Endothelial cell of umbilical vein (primary cell): ENCODE results near the gene SETD2. TPM values are rescaled to one million over a fixed set of nuclear protein-coding genes. Genes with fewer than 3 reads are reported as not detected.

Experiments
- BruUV-seq: library from RNA; stranded (reverse); fragments of 400-500 nt; replicated peaks from 2 replicates; lab custom pipeline; 2021; lab: Mats Ljungman, UMichigan
- CTCF ChIA-PET: fragments of 300-600, 350-600 bp; sonication (Branson Sonifier 250); formaldehyde crosslinking; loops from one replicate; lab custom pipeline; 2021; ENCODE audit warnings: antibody characterized with exemption, inconsistent platforms; lab: Charles Lee
- POLR2A ChIA-PET: fragments of 300-600, 350-600 bp; sonication (Branson Sonifier 250); formaldehyde crosslinking; loops from one replicate; lab custom pipeline; 2021; ENCODE audit warnings: antibody characterized with exemption, inconsistent platforms; lab: Charles Lee
- DNase-seq: peaks from one replicate; pipeline ENCODE4 v3.0.0-alpha.2; 2011; ENCODE audit warnings: low read depth, low spot score
- FAIRE-seq: peaks from 2 replicates; lab custom pipeline; 2011; peaks lifted over from hg19 to GRCh38; lab: Jason Lieb, UNC
- H2AFZ ChIP-seq: 2 replicates; pipeline ENCODE4 v1.6.0; 2012; ENCODE audit warnings: low read depth, low read length, control low read depth, inconsistent platforms
- H3K27ac ChIP-seq: 2 replicates; pipeline ENCODE4 v1.5.1; 2011; ENCODE audit warnings: low read depth, mild to moderate bottlenecking, control low read depth, low read length, moderate library complexity; ENCODE audit not compliant: insufficient read depth
- H3K27me3 ChIP-seq, 2 experiments: 2 replicates each; pipeline versions ENCODE4 v1.6.0 to v1.6.1; 2011; ENCODE audit warnings: low read length in 2 of 2, mixed read lengths in 1 of 2; ENCODE audit not compliant: control insufficient read depth in 2 of 2, insufficient read depth in 2 of 2
- H3K36me3 ChIP-seq, 2 experiments: 2 replicates in 1 of 2; 3 replicates in 1 of 2; pipeline ENCODE4 v1.5.1; 2011; ENCODE audit warnings: low read length in 2 of 2, mild to moderate bottlenecking in 1 of 2, moderate library complexity in 1 of 2; ENCODE audit not compliant: control insufficient read depth in 2 of 2, insufficient read depth in 2 of 2; ENCODE audit errors: extremely low read depth in 1 of 2
- H3K4me1 ChIP-seq: 3 replicates; pipeline ENCODE4 v1.5.1; 2011; ENCODE audit warnings: mild to moderate bottlenecking, low read length; ENCODE audit not compliant: control insufficient read depth, insufficient read depth; ENCODE audit errors: extremely low read depth
- H3K4me2 ChIP-seq: 2 replicates; pipeline ENCODE4 v1.6.1; 2011; ENCODE audit warnings: low read length, control low read depth, mixed read lengths; ENCODE audit not compliant: insufficient read depth
- H3K4me3 ChIP-seq, 3 experiments: fragments of 200-600 bp in 1 of 3; sonication (generic), shearing (Covaris generic) in 1 of 3; replicated peaks in 1 of 3; 2 replicates each; pipeline ENCODE4 v1.5.1; 2011 to 2016; ENCODE audit warnings: control low read depth in 3 of 3, low read length in 3 of 3, mild to moderate bottlenecking in 2 of 3, inconsistent platforms in 1 of 3, low read depth in 1 of 3, moderate library complexity in 1 of 3; ENCODE audit not compliant: insufficient read depth in 1 of 3
- H3K79me2 ChIP-seq: 2 replicates; pipeline ENCODE4 v1.6.0; 2012; ENCODE audit warnings: low read length, inconsistent platforms; ENCODE audit not compliant: control insufficient read depth, insufficient read depth
- H3K9ac ChIP-seq: replicated peaks from 2 replicates; pipeline ENCODE3; 2011; ENCODE audit warnings: low read length, control low read depth; ENCODE audit not compliant: insufficient read depth; ENCODE audit errors: extremely low read depth
- H3K9me1 ChIP-seq: replicated peaks from 3 replicates; pipeline ENCODE4 v1.6.0; 2011; ENCODE audit warnings: mild to moderate bottlenecking, low read length; ENCODE audit not compliant: control insufficient read depth, insufficient read depth; ENCODE audit errors: extremely low read depth
- H3K9me3 ChIP-seq: replicated peaks from 2 replicates; pipeline ENCODE4 v1.5.1; 2012; ENCODE audit warnings: low read length, inconsistent platforms; ENCODE audit not compliant: control insufficient read depth, insufficient read depth
- H4K20me1 ChIP-seq: replicated peaks from 2 replicates; pipeline ENCODE3; 2011; ENCODE audit warnings: mild to moderate bottlenecking, low read length; ENCODE audit not compliant: control insufficient read depth, insufficient read depth; ENCODE audit errors: extremely low read depth
- CTCF ChIP-seq, 2 donors: IDR thresholded peaks; 1 replicate in 1 of 2; 2 replicates in 1 of 2; pipeline ENCODE4 v1.5.1; 2011; ENCODE audit warnings: low read length in 2 of 2, mild to moderate bottlenecking in 2 of 2, moderate library complexity in 2 of 2, control low read depth in 1 of 2, inconsistent platforms in 1 of 2, low read depth in 1 of 2; ENCODE audit not compliant: insufficient read depth in 1 of 2; ENCODE audit errors: extremely low read depth in 1 of 2
- EZH2 ChIP-seq: IDR thresholded peaks from 2 replicates; pipeline ENCODE4 v1.6.1; 2012; ENCODE audit warnings: borderline replicate concordance, low read depth, mild to moderate bottlenecking, moderate library complexity, low read length, inconsistent platforms; ENCODE audit not compliant: severe bottlenecking
- FOS ChIP-seq: IDR thresholded peaks from 2 replicates; pipeline ENCODE4 v1.6.1; 2011; ENCODE audit warnings: mild to moderate bottlenecking, low read length, moderate library complexity, borderline replicate concordance; ENCODE audit not compliant: insufficient read depth
- GATA2 ChIP-seq: IDR thresholded peaks from 2 replicates; pipeline ENCODE4 v1.7.0; 2011; ENCODE audit warnings: low read depth, mild to moderate bottlenecking, moderate library complexity, mixed read lengths, low read length; ENCODE audit not compliant: insufficient read length, insufficient read depth
- JUN ChIP-seq: IDR thresholded peaks from 2 replicates; pipeline ENCODE4 v1.6.1; 2011; ENCODE audit warnings: borderline replicate concordance, low read depth; ENCODE audit not compliant: insufficient read length, insufficient read depth
- MYC ChIP-seq: IDR thresholded peaks from one replicate; pipeline ENCODE4 v1.6.1; 2011; ENCODE audit warnings: mild to moderate bottlenecking, low read depth, low read length
- POLR2A ChIP-seq: IDR thresholded peaks from 2 replicates; pipeline ENCODE4 v1.6.1; 2012; ENCODE audit warnings: low read depth, mild to moderate bottlenecking, control low read depth, low read length
- dilution Hi-C: fragments of 300-500 bp; cut with MboI; formaldehyde crosslinking; loops from one replicate; pipeline ENCODE4 v1.15.0; 2019; ENCODE audit warnings: low sequenced_read_pairs; ENCODE audit not compliant: extremely low pct_ligation_motif_present
- intact Hi-C: fragments of 100-400 bp; cut with micrococcal nuclease; formaldehyde crosslinking; loops from one replicate; pipeline ENCODE4 v1.10.0; 2022
- polyA plus RNA-seq, 4 experiments: library from polyadenylated mRNA; depleted of rRNA in 3 of 4; stranded (reverse) in 3 of 4; unstranded in 1 of 4; fragments of >200 nt; gene quantifications; 2 replicates each; pipeline versions ENCODE4 v1.2.1 to v1.2.3, GENCODE V29; 2011 to 2012; ENCODE audit warnings: missing spikeins in 1 of 4
- total RNA-seq: library from RNA; stranded (reverse); gene quantifications from 2 replicates; pipeline ENCODE4 v1.2.3, GENCODE V29; 2021
- TF ChIP-seq, protein P1 (sequence below): IDR thresholded peaks from 2 replicates; pipeline ENCODE4 v1.6.1; 2011; ENCODE audit not compliant: insufficient read depth, insufficient read length

SETD2 gene
- total and polyA plus RNA-seq, 2 donors (not counting 3 experiments of a cell fraction or from before 2014, with no cell fraction given) = 13.7 to 41.4 TPM

DNA sequence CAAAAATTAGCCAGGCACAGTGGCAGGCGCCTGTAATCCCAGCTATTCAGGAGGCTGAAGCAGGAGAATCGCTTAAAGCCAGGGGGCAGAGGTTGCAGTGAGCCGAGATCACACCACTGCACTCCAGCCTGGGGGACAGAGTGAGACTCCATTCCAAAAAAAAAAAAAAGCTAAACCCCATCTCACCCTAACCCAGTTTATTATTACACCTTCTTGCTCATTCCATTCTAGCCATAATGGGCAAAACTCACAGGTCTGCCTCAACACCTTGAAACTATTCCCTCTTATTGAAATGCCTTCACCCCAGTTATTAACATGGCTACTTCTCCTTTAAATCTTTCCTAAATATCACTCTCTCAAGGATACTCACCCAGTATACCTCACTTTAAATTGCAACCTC, 4.1 kb downstream of the SETD2 start:
- H3K27ac ChIP-seq = no peak overlapping the region
- peaks cover 95% of the 10 kb centered on the region for H3K79me2 ChIP-seq
- DNase-seq (no peak), FAIRE-seq (no peak)
- no peaks in the 10 kb centered on the region for H3K36me3 ChIP-seq
- dilution Hi-C loops (no loop called here), intact Hi-C loops (loop anchor here (5.0 kb wide), 1 partner anchor 222 kb away; the partner anchor contains the start of gene PTPN23)
- no peaks in the 10 kb centered on the region for H3K9me1 ChIP-seq
- no TSS peak for BruUV-seq
- H3K27me3 ChIP-seq = no peaks in the 10 kb centered on the region
- ChIA-PET POLR2A (no interaction called here), CTCF (interaction anchor here (0.6 to 1.7 kb wide), 3 partner anchors 11 to 18 kb away, joined by 3 to 5 read pairs (median 4); no protein-coding TSS in a partner anchor)
- H2AFZ ChIP-seq = no peak overlapping the region
- no peak overlapping the region for H3K9ac ChIP-seq
- H3K4me1 ChIP-seq = peaks cover 11% of the 10 kb centered on the region
- TF ChIP-seq JUN (no peak), GATA2 (no peak)
- no peak overlapping the region for H3K4me2 ChIP-seq
- H4K20me1 ChIP-seq = peaks cover 23% of the 10 kb centered on the region
- no peaks in the 10 kb centered on the region for H3K9me3 ChIP-seq
- no peak overlapping the region for H3K4me3 ChIP-seq

DNA sequence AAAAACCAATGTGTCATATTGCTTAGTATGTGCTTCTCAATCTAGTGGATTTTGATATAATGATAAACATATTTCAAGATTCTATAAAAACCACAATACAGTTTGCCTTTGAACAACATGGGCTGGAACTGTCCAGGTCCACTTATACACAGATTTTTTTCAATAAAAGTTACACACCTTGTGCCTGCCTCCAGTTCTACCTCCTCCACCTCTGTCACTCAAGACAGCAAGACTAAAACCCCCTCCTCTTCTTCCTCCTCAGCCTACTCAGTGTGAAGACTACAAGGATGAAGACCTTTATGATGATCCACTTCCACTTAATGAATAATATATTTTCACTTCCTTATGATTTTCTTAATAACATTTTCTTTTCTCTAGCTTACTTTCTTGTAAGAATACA, 5.7 kb downstream of the SETD2 start:
- ChIA-PET POLR2A (no interaction called here), CTCF (no interaction called here)
- no peak overlapping the region for H3K27ac ChIP-seq
- H2AFZ ChIP-seq = no peak overlapping the region
- intact Hi-C loops = no loop called here
- no peak for TF ChIP-seq POLR2A
- no peak for TF ChIP-seq FOS
- no peak for TF ChIP-seq JUN
- TF ChIP-seq CTCF (IDR thresholded peaks at IDR 0.05; ENCODE audit: extremely low read depth in 1 of 2, insufficient read depth in 1 of 2, low read depth in 1 of 2, low read length in 2 of 2) = no peak
- TF ChIP-seq GATA2 = no peak
- no peak for TF ChIP-seq MYC
- TF ChIP-seq, protein P1, sequence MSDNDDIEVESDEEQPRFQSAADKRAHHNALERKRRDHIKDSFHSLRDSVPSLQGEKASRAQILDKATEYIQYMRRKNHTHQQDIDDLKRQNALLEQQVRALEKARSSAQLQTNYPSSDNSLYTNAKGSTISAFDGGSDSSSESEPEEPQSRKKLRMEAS = no peak
- TF ChIP-seq EZH2 = no peak
- H3K9me1 ChIP-seq = no peaks in the 10 kb centered on the region
- H4K20me1 ChIP-seq = peaks cover 23% of the 10 kb centered on the region
- no peak overlapping the region for H3K4me2 ChIP-seq
- dilution Hi-C loops = no loop called here
- H3K27me3 ChIP-seq = no peaks in the 10 kb centered on the region
- no peaks in the 10 kb centered on the region for H3K9me3 ChIP-seq
- BruUV-seq = no TSS peak
- no peak overlapping the region for H3K9ac ChIP-seq
- peaks cover 11% of the 10 kb centered on the region for H3K4me1 ChIP-seq
- H3K4me3 ChIP-seq = no peak overlapping the region
- H3K36me3 ChIP-seq = no peaks in the 10 kb centered on the region
- DNase-seq = no peak
- peaks cover 99% of the 10 kb centered on the region for H3K79me2 ChIP-seq
- no peak for FAIRE-seq
